HG02973 (cell line): ENCODE results near the gene SORBS2.

Experiments
- ATAC-seq: cut with Tn5 transposase; IDR thresholded peaks from one replicate; pipeline ENCODE4 v1.9.1; 2021; ENCODE audit warnings: moderate library complexity; ENCODE audit not compliant: unreplicated experiment

SORBS2 gene

GRCh38 chr4:185803022-185803421, 9.0 kb downstream of the SORBS2 start:
- no peak for ATAC-seq

DNA sequence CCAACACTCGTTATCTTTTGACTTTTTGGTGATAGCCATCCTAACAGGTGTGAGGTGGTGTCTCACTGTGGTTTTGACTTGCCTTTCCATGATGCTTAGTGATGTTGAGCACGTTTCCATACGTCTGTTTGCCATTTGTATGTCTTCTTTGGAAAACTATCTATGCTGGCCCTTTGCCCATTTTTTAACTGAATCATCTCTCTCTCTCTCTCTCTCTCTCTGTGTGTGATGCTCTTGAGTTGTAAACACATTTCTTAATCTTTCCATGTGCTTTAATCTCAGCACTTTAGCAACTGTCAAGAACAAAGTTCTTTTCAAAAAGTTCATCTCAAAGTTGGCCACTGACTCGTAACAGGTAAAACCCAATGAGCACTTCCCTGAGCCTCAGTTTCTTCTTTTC, 10.5 kb downstream of the SORBS2 start:
- no peak for ATAC-seq

- no peak for ATAC-seq
These were observed 11.6 kb downstream of the SORBS2 start for GRCh38 chr4:185800266-185800945.

- no peak for ATAC-seq
These were observed 12.6 kb downstream of the SORBS2 start for GRCh38 chr4:185799442-185799841.

DNA sequence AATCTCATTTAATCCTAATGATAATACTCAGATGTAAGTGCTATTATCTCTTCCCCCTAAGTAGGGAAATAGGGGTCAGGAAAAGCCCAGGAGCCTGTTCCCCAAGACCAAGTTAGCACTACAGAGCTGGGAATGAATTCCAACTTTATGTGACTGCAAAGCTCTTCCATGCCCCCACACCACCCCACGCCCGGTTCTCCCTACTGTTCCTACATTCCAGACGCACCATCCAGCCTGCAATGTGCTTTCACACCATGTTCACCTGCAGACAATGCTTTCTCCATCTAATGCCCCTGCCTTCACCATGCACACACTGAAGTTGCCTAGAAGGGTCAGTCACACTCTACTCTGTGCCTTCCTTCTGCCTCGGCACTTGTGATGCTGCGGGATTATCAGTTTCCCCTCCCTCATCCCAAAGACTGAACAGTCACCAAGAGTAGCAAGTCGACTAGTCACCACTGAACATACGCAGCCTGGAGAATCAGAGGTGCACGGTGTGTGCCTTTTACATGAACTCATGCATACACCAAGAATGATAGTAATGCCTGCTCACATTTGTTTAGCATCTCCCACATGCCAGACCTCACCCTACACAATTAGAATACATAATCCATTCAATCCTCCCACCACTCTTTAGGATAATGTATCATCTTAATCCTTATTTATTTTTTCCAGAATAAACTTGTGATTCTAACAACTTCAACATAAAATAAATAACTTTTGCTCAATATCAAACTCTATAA, 14.2 kb downstream of the SORBS2 start:
- ATAC-seq: no peak

- ATAC-seq: no peak
These were observed 15.0 kb downstream of the SORBS2 start for GRCh38 chr4:185797018-185797417.

DNA sequence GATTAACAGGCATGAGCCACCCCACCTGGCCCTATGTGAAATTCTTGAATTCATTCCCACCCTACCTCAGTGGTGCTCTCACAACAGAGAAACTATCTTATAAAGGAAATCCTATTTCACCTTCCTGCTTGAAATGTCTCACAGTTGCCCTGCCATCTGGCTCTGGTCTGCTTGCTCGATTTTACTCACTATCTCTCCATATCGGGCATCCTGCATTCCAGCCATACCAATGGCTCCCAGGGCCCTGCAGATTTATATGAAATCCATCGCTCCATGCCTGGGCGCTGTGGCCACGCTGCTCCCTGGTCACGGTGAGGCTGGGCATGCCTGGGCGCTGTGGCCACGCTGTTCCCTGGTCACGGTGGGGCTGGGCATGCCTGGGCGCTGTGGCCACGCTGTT, 15.8 kb downstream of the SORBS2 start:
- ATAC-seq: no peak

GRCh38 chr4:185794637-185795036, 17.4 kb downstream of the SORBS2 start:
- ATAC-seq: no peak

DNA sequence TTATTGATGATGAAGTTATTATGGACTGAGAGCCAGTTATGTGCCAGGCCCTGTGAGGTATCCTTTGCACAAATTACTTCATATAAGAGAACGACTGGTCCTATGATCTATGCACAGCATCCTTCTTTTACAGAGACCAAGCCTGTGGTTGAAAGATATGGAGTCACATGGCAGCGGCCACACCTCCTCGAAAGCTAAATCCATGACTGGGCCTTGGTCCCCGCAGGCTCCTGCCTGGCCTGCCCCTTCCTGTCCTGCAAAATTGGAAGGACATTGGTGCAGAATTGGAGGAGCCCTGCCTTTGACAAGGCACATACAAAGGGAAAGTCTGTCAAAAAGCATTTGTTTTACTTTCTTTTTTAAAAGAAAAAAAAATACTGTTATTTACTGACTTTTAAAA, 18.3 kb downstream of the SORBS2 start:
- no peak for ATAC-seq

DNA sequence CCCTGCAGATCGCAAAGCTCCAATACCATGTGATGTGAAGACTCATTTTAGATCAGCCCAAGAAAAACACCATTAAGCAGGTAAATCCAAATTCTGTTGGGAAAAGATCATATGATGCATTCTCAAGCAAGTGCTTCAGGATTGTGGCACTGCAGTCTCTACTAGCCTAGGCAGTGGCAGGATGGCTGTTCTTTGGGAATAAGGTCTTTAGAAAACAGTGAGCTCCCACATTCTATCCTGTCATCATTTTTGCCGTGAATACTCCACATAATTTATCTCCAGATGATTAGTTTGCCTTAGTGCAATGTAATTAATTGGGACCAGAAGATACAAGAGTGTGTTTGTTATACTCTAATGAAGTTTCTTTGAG, 18.9 kb downstream of the SORBS2 start:
- no peak for ATAC-seq

GRCh38 chr4:185792384-185793115, 19.4 kb downstream of the SORBS2 start:
- no peak for ATAC-seq

GRCh38 chr4:185787926-185788679, 23.9 kb downstream of the SORBS2 start:
- ATAC-seq: no peak

DNA sequence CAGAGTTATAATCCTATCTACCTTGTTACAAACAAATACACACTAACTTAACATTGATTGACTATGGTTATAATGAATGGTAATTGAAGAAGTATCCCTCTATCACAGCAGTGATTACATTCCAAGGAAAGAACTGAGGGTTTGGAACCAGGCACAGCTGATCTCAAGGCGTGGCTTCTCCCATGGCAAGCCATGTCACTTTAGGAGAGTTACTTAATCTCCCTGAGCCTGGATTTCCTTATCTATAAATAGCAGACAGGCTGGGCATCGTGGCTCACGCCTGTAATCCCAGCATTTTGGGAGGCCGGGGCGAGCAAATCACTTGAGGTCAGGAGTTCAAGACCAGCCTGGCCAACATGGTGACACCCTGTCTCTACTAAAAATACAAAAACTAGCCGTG, 25.6 kb downstream of the SORBS2 start:
- no peak for ATAC-seq

DNA sequence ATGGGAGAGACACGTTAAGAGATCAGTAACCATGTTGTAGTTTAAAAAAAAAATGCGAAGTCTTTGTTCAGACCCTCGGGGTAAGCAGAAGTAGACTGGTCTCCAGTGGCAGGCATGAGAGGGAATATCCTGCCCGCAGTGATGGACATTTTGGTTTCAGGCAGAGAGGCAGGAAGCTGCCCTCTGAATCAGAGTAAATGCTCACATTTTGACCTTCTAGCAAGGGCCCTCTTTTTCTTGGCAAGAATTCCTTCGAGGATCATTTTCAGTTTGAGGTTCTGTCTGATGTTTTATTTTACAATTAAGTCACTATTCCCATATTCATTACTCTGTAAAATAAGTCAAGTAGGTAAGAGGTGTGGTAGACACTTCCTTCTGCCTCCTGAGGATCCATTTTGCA, 28.4 kb downstream of the SORBS2 start:
- no peak for ATAC-seq

DNA sequence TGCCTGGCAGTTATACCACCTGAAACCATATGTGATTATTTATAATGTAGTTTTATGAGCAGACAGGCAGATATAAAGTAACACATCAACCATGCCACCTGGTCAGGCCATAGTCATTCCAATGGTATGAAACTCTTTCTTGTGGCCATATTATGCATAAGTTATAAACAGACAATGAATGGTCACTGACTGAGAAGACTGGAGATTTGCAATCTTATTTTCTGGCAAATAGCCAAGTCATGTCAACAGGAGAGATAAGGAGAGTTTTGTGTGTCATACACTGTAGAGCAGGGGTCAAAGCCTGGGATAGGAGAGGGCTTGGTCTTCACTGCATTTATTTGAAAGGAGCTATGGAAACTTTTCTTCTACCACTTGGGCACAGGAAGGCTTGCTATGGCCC, 29.5 kb downstream of the SORBS2 start:
- ATAC-seq: no peak

DNA sequence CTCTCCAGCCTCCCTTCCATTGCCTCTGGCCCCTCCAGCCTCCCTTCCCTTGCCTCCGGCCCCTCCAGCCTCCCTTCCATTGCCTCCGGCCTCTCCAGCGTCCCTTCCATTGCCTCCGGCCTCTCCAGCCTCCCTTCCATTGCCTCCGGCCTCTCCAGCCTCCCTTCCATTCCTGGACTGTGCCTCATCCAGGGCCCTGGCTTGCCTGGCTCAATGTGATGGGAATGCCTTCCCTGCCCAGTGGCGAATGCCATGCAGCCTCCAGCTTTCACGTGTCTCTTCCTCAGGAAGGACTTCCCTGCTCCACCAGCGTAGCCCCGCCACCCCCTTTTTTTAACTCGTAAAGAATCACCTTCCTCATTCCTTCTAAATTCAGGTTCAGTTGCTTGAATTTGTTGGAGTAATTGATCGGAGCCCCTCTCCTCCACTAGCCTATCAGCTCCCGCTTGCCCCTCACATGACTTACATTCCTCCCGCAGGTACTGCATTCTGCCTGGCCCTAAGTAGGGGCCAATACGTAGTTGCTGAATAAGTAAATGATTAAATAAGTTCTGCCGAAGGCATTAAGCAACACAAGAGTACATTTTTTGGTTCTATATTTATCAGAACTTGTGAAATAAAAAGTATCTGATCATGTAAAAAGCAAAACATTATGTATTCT, 30.3 kb downstream of the SORBS2 start:
- ATAC-seq: no peak

- no peak for ATAC-seq
These were observed 31.5 kb downstream of the SORBS2 start for GRCh38 chr4:185780472-185780871.

GRCh38 chr4:185779517-185779916, 32.5 kb downstream of the SORBS2 start:
- no peak for ATAC-seq

DNA sequence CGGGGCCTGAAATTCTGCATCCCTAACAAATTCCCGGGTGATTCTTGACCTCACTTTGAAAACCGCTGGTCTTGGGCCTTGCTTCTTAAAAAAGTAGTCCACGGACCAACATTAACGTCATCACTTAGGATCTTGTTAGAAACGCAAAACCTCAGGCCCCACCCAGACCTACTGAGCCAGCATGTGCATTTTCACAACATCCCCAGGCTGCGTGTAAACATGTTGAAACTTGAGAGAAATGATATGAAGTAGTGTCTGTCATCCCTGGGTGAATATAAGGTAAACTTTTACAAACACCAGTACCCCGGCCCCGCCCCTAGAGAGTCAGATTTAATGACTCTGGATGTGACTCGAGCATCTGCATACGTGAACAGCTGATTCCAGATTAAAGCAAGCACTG, 33.7 kb downstream of the SORBS2 start:
- no peak for ATAC-seq

- ATAC-seq: no peak
These were observed 36.0 kb downstream of the SORBS2 start for GRCh38 chr4:185775792-185776555.
